A549 treated with AZD9567 at 1 μM for 4 hours (cell line): Measurements from ENCODE around the gene PIN1. TPM values are rescaled to one million over a fixed set of nuclear protein-coding genes. Genes with fewer than 3 reads are reported as not detected.

ENCODE experiments used
- total RNA-seq: library from RNA; stranded (reverse); fragments of 200-300 nt; extraction: Qiagen RNA extraction; gene quantifications from 5 replicates; pipeline ENCODE4 v1.2.3, GENCODE V29; 2022; ENCODE audit not compliant: insufficient read depth

Gene PIN1
- 71.8 to 83.5 TPM (median 81.5 TPM) in 5 replicates for total RNA-seq

GRCh38 chr19:9834726-9835506 lies at the start of gene PIN1:
PIN1 (plus strand) TSS chr19:9835318; CDS start chr19:9835345, 27 bp downstream.

GRCh38 chr19:9818734-9819595 lies 16.2 kb upstream of the PIN1 start, which contains the start of gene FBXL12:
FBXL12 (minus strand) TSS chr19:9819079; CDS start chr19:9818813, 266 bp downstream.

GRCh38 chr19:9827289-9828238 lies 7.6 kb upstream of the PIN1 start, which contains the start of gene UBL5:
UBL5 (plus strand) TSS chr19:9827918; CDS start chr19:9828338, 420 bp downstream.

Other genes starting within 250 kb of the PIN1 start
- gene ZNF561, start 214.1 kb upstream of the PIN1 start, total RNA-seq: 7.7 to 26.3 TPM (median 8.0 TPM) in 5 replicates
- 5.0 to 6.4 TPM (median 5.5 TPM) in 5 replicates for gene ZNF562, start 160.2 kb upstream of the PIN1 start, total RNA-seq
- gene ZNF846, start 66.6 kb upstream of the PIN1 start, total RNA-seq: 0.86 to 1.6 TPM (median 1.3 TPM) in 4 of 5 replicates, not detected in the other
- gene FBXL12, start 16.2 kb upstream of the PIN1 start, total RNA-seq: 12.4 to 15.9 TPM (median 14.9 TPM) in 5 replicates
- gene UBL5, start 7.4 kb upstream of the PIN1 start, total RNA-seq: 396 to 441 TPM (median 414 TPM) in 5 replicates
- gene OLFM2, start 101.2 kb downstream of the PIN1 start, total RNA-seq: 4.4 to 10.5 TPM (median 9.8 TPM) in 5 replicates
- 2.2 to 3.6 TPM (median 3.1 TPM) in 5 replicates for gene COL5A3, start 175.2 kb downstream of the PIN1 start, total RNA-seq
- 0.16 to 0.24 TPM (median 0.18 TPM) in 4 of 5 replicates, not detected in the other for gene RDH8, start 178.2 kb downstream of the PIN1 start, total RNA-seq